NCI-H2227 treated with DMSO at 0.1 percent for 48 hours (cell line): ENCODE results near the gene ATF7IP.
"Not testable (repeated sequence)": the region's sequence is repeated elsewhere in the genome, so short reads cannot be mapped to it uniquely, and the experiment has no call there.

Experiments used
- DNase-seq: peaks from one replicate; lab custom pipeline; 2025; lab: John Stamatoyannopoulos, UW

ATF7IP gene

GRCh38 chr12:14367040-14367661 is 1.7 kb downstream of the ATF7IP start:
- DNase-seq, result no peak

- DNase-seq, result no peak
Measured at GRCh38 chr12:14369311-14369710, 3.8 kb downstream of the ATF7IP start.

- DNase-seq, result no peak
Measured at GRCh38 chr12:14373217-14373616, 7.7 kb downstream of the ATF7IP start.

- DNase-seq, result no peak
Measured at GRCh38 chr12:14379508-14379907, 14.0 kb downstream of the ATF7IP start.

- DNase-seq, result peak; percentile 88
Measured at GRCh38 chr12:14384783-14385638, 19.5 kb downstream of the ATF7IP start.

GRCh38 chr12:14387219-14387871 is 21.9 kb downstream of the ATF7IP start:
- no peak for DNase-seq

GRCh38 chr12:14390449-14390848 is 25.0 kb downstream of the ATF7IP start:
- no peak for DNase-seq

- no peak for DNase-seq
Measured at GRCh38 chr12:14390870-14391530, 25.5 kb downstream of the ATF7IP start.

GRCh38 chr12:14393751-14394150 is 28.3 kb downstream of the ATF7IP start:
- DNase-seq, result no peak

GRCh38 chr12:14394317-14395073 is 29.0 kb downstream of the ATF7IP start:
- DNase-seq, result peak; percentile 65

GRCh38 chr12:14395074-14395778 is 29.7 kb downstream of the ATF7IP start:
- DNase-seq, result no peak

GRCh38 chr12:14396071-14396470 is 30.6 kb downstream of the ATF7IP start:
- no peak for DNase-seq

GRCh38 chr12:14399871-14400270 is 34.4 kb downstream of the ATF7IP start:
- no peak for DNase-seq

- no peak for DNase-seq
Measured at GRCh38 chr12:14400599-14400998, 35.1 kb downstream of the ATF7IP start.

GRCh38 chr12:14401267-14401666 is 35.8 kb downstream of the ATF7IP start:
- DNase-seq, result not testable (repeated sequence)

GRCh38 chr12:14402697-14403096 is 37.2 kb downstream of the ATF7IP start:
- DNase-seq, result no peak

- DNase-seq, result no peak
Measured at GRCh38 chr12:14403293-14403692, 37.8 kb downstream of the ATF7IP start.

- peak; percentile 82 for DNase-seq
Measured at GRCh38 chr12:14403711-14404196, 38.3 kb downstream of the ATF7IP start.

GRCh38 chr12:14405407-14405806 is 39.9 kb downstream of the ATF7IP start:
- DNase-seq, result not testable (repeated sequence)

GRCh38 chr12:14408208-14408607 is 42.7 kb downstream of the ATF7IP start:
- no peak for DNase-seq

- no peak for DNase-seq
Measured at GRCh38 chr12:14410177-14410576, 44.7 kb downstream of the ATF7IP start.
